Erythroblast (primary cell): Measurements from ENCODE around the gene TBC1D20.

Experiments used
- GATA1 ChIP-seq: IDR thresholded peaks from 2 replicates; pipeline ENCODE4 v1.6.1; 2011; ENCODE audit warnings: low read depth, mild to moderate bottlenecking, control low read depth, low read length, moderate library complexity
- POLR2A ChIP-seq: IDR thresholded peaks from 2 replicates; pipeline ENCODE4 v1.6.1; 2011; ENCODE audit warnings: mild to moderate bottlenecking, low read length

DNA sequence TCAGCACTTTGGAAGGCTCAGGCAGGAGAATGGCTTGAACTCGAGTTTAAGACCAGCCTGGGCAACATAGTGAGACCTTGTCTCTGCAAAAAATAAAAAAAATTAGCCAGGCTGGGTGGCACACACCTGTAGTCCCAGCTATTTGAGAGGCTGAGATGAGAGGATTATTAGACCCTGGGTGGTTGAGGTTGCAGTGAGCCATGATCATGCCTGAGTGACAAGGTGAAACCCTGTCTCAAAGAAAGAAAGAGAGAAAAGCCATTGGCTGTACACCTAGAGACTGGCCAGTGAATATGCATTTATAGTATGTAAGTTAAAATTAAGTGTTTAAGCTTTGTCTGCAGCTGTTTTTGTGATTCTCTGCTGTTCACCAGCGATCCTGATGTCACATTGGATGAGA, 48.2 kb downstream of the TBC1D20 start:
- TF ChIP-seq POLR2A (no peak), GATA1 (no peak)
